Measurements from ENCODE around the gene PHACTR1.

Gene PHACTR1

DNA sequence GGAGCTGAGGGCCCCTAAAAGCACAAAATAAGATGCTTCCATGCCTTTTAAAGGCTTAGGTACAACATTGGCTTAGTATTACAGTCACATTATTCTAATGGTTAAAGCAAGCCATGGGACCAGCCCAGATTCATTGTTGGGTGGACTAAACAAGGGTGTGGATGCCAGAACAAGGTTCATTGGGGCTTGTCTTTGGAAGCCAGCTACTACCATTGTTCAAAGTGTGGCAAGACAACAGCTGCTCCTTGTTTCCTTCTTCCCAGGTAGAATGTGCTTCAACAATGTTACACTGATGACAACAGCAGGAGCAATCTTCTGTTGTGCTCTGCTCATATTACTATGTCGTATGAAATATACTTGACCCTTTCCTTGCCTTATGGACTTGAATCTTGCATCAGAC, 350.3 kb downstream of the PHACTR1 start:
- H3K4me3 ChIP-seq (ENCODE audit: low read depth, low read length), result no peak overlapping the region
- no peak for TF ChIP-seq CTCF (IDR thresholded peaks at IDR 0.05; ENCODE audit: control insufficient read depth, extremely low read depth, insufficient read depth)
- no peak for DNase-seq (ENCODE audit: low read depth)

DNA sequence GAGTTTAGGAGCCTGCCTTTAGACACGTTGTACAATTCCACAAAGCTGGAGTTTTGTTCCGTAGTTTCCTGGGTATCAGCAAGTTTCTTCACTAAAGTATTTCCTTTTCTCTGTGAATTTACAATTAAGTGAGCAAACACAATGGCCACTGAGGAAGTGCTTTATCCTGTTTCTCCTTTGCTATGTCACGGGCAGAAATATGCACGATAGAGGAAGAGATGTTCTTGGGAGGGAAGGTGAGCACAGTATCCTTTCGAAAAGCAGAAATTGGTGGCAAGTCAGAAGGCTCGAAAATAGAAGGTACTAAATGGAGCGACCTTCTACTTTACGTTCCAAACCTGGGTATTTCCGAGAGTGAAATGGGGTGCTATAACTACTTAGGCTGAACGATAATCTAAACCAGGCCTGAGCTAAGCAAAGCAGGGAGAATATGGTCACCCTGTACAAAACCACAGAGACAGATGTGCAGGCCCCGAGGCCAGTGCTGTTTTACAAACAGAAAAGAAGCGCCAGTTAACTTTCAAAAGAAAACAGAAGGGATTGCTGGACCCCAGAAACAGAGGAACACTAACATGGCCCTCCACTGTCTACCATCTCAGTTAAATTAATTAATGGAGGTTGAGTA, 352.1 kb downstream of the PHACTR1 start:
- no peak for DNase-seq (ENCODE audit: low read depth)
- no peak for TF ChIP-seq CTCF (IDR thresholded peaks at IDR 0.05; ENCODE audit: control insufficient read depth, extremely low read depth, insufficient read depth)
- no peak overlapping the region for H3K4me3 ChIP-seq (ENCODE audit: low read depth, low read length)

GRCh38 chr6:13071550-13072345, 355.2 kb downstream of the PHACTR1 start:
- no peak for TF ChIP-seq CTCF (IDR thresholded peaks at IDR 0.05; ENCODE audit: control insufficient read depth, extremely low read depth, insufficient read depth)
- H3K4me3 ChIP-seq (ENCODE audit: low read depth, low read length), result no peak overlapping the region
- DNase-seq (ENCODE audit: low read depth), result no peak

- no peak for DNase-seq (ENCODE audit: low read depth)
- no peak overlapping the region for H3K4me3 ChIP-seq (ENCODE audit: low read depth, low read length)
- TF ChIP-seq CTCF (IDR thresholded peaks at IDR 0.05; ENCODE audit: control insufficient read depth, extremely low read depth, insufficient read depth), result no peak
Observed at GRCh38 chr6:13072686-13073347, 356.2 kb downstream of the PHACTR1 start.

DNA sequence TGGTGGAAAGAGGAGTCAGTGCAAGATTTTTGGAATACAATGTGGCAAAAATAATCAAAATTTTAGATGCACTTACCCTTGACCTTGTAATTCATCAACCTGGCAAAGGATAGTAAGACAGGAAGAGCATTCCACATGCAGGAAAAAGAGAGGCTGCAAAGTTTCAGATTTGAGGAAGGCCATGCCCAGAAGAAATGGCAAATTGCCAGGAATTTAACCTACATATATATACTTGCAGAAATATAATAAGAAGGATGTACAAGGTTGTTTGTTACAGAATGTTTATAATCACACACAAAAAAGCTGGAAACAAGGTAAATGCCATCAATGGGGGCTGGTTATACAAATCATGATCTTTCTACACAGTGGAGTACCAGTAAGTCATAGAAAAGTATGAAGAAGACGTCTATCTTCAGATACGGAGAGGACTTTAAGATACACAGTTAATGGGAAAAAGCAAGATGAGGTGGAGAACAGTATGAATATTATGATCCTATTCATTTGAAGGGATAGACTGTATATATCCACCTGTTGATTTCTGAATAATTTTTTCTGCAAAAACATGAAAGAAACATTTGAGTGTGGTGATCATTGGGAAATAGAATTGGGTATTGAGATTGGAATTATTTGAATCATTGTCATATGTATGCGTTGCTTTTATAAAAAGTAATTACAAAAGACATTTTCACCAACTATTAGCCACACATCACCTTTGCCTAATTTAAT, 358.0 kb downstream of the PHACTR1 start:
- no peak for DNase-seq (ENCODE audit: low read depth)
- no peak overlapping the region for H3K4me3 ChIP-seq (ENCODE audit: low read depth, low read length)
- TF ChIP-seq CTCF (IDR thresholded peaks at IDR 0.05; ENCODE audit: control insufficient read depth, extremely low read depth, insufficient read depth), result no peak

GRCh38 chr6:13075141-13075845, 358.7 kb downstream of the PHACTR1 start:
- no peak for TF ChIP-seq CTCF (IDR thresholded peaks at IDR 0.05; ENCODE audit: control insufficient read depth, extremely low read depth, insufficient read depth)
- no peak for DNase-seq (ENCODE audit: low read depth)
- no peak overlapping the region for H3K4me3 ChIP-seq (ENCODE audit: low read depth, low read length)

Data from LNCaP clone FGC (cell line).